AG09319 (cell line): Measurements from ENCODE around the gene BTLA.

Source experiments
- DNase-seq: peaks from one replicate; pipeline ENCODE4 v3.0.0-alpha.2; 2010; ENCODE audit warnings: low read depth; ENCODE audit errors: extremely low read depth
- CTCF ChIP-seq: IDR thresholded peaks from 2 replicates; pipeline ENCODE4 v1.5.1; 2011; ENCODE audit warnings: low read depth, mild to moderate bottlenecking, inconsistent platforms, low read length, moderate library complexity

Gene BTLA

GRCh38 chr3:112472691-112473090 is 26.6 kb downstream of the BTLA start:
- no peak for DNase-seq
- no peak for TF ChIP-seq CTCF

- no peak for DNase-seq
- TF ChIP-seq CTCF: no peak
Observed at GRCh38 chr3:112471596-112472325, 27.5 kb downstream of the BTLA start.

- no peak for TF ChIP-seq CTCF
- DNase-seq: no peak
Observed at GRCh38 chr3:112470788-112471187, 28.5 kb downstream of the BTLA start.

GRCh38 chr3:112469671-112470070 is 29.6 kb downstream of the BTLA start:
- DNase-seq: no peak

GRCh38 chr3:112467539-112467938 is 31.7 kb downstream of the BTLA start:
- no peak for TF ChIP-seq CTCF
- no peak for DNase-seq

More at GRCh38 chr3:112469671-112470070, 29.6 kb downstream of the BTLA start:
- TF ChIP-seq CTCF: no peak

- no peak for DNase-seq
- TF ChIP-seq CTCF: no peak
Observed at GRCh38 chr3:112466020-112466419, 33.3 kb downstream of the BTLA start.

- no peak for TF ChIP-seq CTCF
- DNase-seq: no peak
Observed at GRCh38 chr3:112464264-112464663, 35.0 kb downstream of the BTLA start.
